CD4-positive, CD25-positive, alpha-beta regulatory T cell (primary cell): Measurements from ENCODE around the gene ACTL6B. TPM values are rescaled to one million over a fixed set of nuclear protein-coding genes. Genes with fewer than 3 reads are reported as not detected.

Source experiments
- ATAC-seq, 2 donors: fragments of 150-1000 bp; cut with Tn5 transposase; one replicate each; pipeline ENCODE4 v1.10.0; 2021; ENCODE audit warnings: low read depth in 2 of 2, moderate number of reproducible peaks in 2 of 2, moderate library complexity in 1 of 2
- DNase-seq, 3 donors: peaks; one replicate each; pipeline versions ENCODE4 v3.0.0 to v3.0.0-alpha.2; 2012 to 2022; ENCODE audit warnings: mixed read lengths in 1 of 3
- H3K27ac ChIP-seq: one replicate; pipeline ENCODE4 v1.7.0; 2013; ENCODE audit warnings: mild to moderate bottlenecking, low read length; ENCODE audit not compliant: insufficient read depth, poor library complexity, severe bottlenecking
- H3K27me3 ChIP-seq: one replicate; pipeline ENCODE4 v1.7.0; 2013; ENCODE audit warnings: low read length; ENCODE audit not compliant: control insufficient read depth, insufficient read depth
- H3K36me3 ChIP-seq: one replicate; pipeline ENCODE4 v1.7.0; 2013; ENCODE audit warnings: mild to moderate bottlenecking, low read length, moderate library complexity; ENCODE audit not compliant: control insufficient read depth, insufficient read depth
- H3K4me1 ChIP-seq: 2 replicates; pipeline ENCODE4 v1.7.0; 2013; ENCODE audit warnings: mild to moderate bottlenecking, low read length; ENCODE audit not compliant: insufficient read depth, control insufficient read depth, poor library complexity, severe bottlenecking
- H3K4me3 ChIP-seq: one replicate; pipeline ENCODE4 v1.7.0; 2013; ENCODE audit warnings: low read depth, mild to moderate bottlenecking, low read length, moderate library complexity
- H3K9me3 ChIP-seq, 2 experiments: 1 replicate in 1 of 2; 2 replicates in 1 of 2; pipeline ENCODE4 v1.7.0; 2013; ENCODE audit warnings: low read length in 2 of 2, mild to moderate bottlenecking in 1 of 2, moderate library complexity in 1 of 2; ENCODE audit not compliant: control insufficient read depth in 2 of 2
- H3K27ac Mint-ChIP-seq, 3 donors: one replicate each; pipeline ENCODE4 v1.8.0; 2020 to 2022; ENCODE audit warnings: mild to moderate bottlenecking in 3 of 3, mixed read lengths in 3 of 3, moderate library complexity in 2 of 3
- H3K27me3 Mint-ChIP-seq: one replicate; pipeline ENCODE4 v1.8.0; 2022; ENCODE audit warnings: mild to moderate bottlenecking, mixed read lengths
- H3K36me3 Mint-ChIP-seq: one replicate; pipeline ENCODE4 v1.8.0; 2020; ENCODE audit warnings: mixed read lengths
- H3K4me1 Mint-ChIP-seq, 4 donors: one replicate each; pipeline ENCODE4 v1.8.0; 2020 to 2022; ENCODE audit warnings: mixed read lengths in 4 of 4, mild to moderate bottlenecking in 1 of 4
- H3K4me3 Mint-ChIP-seq, 4 donors: one replicate each; pipeline ENCODE4 v1.8.0; 2020 to 2022; ENCODE audit warnings: mild to moderate bottlenecking in 4 of 4, mixed read lengths in 4 of 4, moderate library complexity in 3 of 4
- H3K9me3 Mint-ChIP-seq, 7 donors: one replicate each; pipeline ENCODE4 v1.8.0; 2020 to 2022; ENCODE audit warnings: mixed read lengths in 7 of 7, mild to moderate bottlenecking in 3 of 7, moderate library complexity in 2 of 7
- polyA plus RNA-seq, 4 donors: library from polyadenylated mRNA; unstranded; fragments of 300-500 nt; fragmentation: Illumina TruSeq; gene quantifications; one replicate each; pipeline ENCODE4 v1.2.3, GENCODE V29; 2021
- total RNA-seq: library from RNA; stranded (reverse); gene quantifications from one replicate; pipeline ENCODE4 v1.2.3, GENCODE V29; 2022

The ACTL6B gene
- total and polyA plus RNA-seq, 5 donors from 2014 or later, result not detected

GRCh38 chr7:100676501-100677306 is 20.5 kb upstream of the ACTL6B start:
- H3K27me3 Mint-ChIP-seq, result peaks cover 7% of the 10 kb centered on the region
- Histone ChIP-seq H3K9me3 (no peaks in the 10 kb centered on the region), H3K36me3 (peaks cover 27% of the 10 kb centered on the region), H3K27me3 (no peaks in the 10 kb centered on the region), H3K4me3 (no peak overlapping the region), H3K27ac (peak overlapping the region; percentile 94), H3K4me1 (peaks cover 40% of the 10 kb centered on the region)
- H3K4me3 Mint-ChIP-seq, result peak overlapping the region; percentile 78 to 96 (median 84)
- peaks cover 4 to 55% (median 18%) of the 10 kb centered on the region in 4 donors for H3K4me1 Mint-ChIP-seq
- DNase-seq (no peak), ATAC-seq (no peak)
- H3K9me3 Mint-ChIP-seq, result peaks cover 0 to 1% (median 0%) of the 10 kb centered on the region in 7 donors
- no peaks in the 10 kb centered on the region for H3K36me3 Mint-ChIP-seq
- peak overlapping the region; percentile 76 to 88 (median 82) for H3K27ac Mint-ChIP-seq

- DNase-seq (peak; percentile 91 to 97 (median 96)), ATAC-seq (peak; percentile 56 to 59)
- peak overlapping the region; percentile 77 to 92 (median 82) for H3K27ac Mint-ChIP-seq
- H3K4me1 Mint-ChIP-seq, result peaks cover 4 to 45% (median 18%) of the 10 kb centered on the region in 4 donors
- peaks cover 0 to 1% (median 0%) of the 10 kb centered on the region in 7 donors for H3K9me3 Mint-ChIP-seq
- H3K36me3 Mint-ChIP-seq, result no peaks in the 10 kb centered on the region
- Histone ChIP-seq H3K27ac (peak overlapping the region; percentile 94), H3K4me1 (peaks cover 31% of the 10 kb centered on the region), H3K36me3 (peaks cover 27% of the 10 kb centered on the region), H3K27me3 (no peaks in the 10 kb centered on the region), H3K4me3 (no peak overlapping the region), H3K9me3 (no peaks in the 10 kb centered on the region)
- peak overlapping the region; percentile 90 to 96 (median 92) for H3K4me3 Mint-ChIP-seq
- peaks cover 7% of the 10 kb centered on the region for H3K27me3 Mint-ChIP-seq
These were observed 19.5 kb upstream of the ACTL6B start for GRCh38 chr7:100675581-100676350.

- DNase-seq, result no peak
- H3K4me1 ChIP-seq, result peaks cover 24% of the 10 kb centered on the region
- peaks cover 1 to 38% (median 14%) of the 10 kb centered on the region in 4 donors for H3K4me1 Mint-ChIP-seq
- H3K27ac Mint-ChIP-seq, result peak overlapping the region in 2 of 3 donors; percentile 9 to 84
- peak overlapping the region in 3 of 4 donors; percentile 96 to 98 (median 98) for H3K4me3 Mint-ChIP-seq
- H3K9me3 ChIP-seq, result no peaks in the 10 kb centered on the region
- H3K36me3 Mint-ChIP-seq, result no peaks in the 10 kb centered on the region
- H3K27ac ChIP-seq, result peak overlapping the region; percentile 94
- no peaks in the 10 kb centered on the region for H3K27me3 ChIP-seq
- peaks cover 0 to 1% (median 0%) of the 10 kb centered on the region in 7 donors for H3K9me3 Mint-ChIP-seq
- ATAC-seq, result no peak
- peaks cover 27% of the 10 kb centered on the region for H3K36me3 ChIP-seq
- peaks cover 7% of the 10 kb centered on the region for H3K27me3 Mint-ChIP-seq
- H3K4me3 ChIP-seq, result peak overlapping the region; percentile 51
These were observed 18.8 kb upstream of the ACTL6B start for GRCh38 chr7:100675105-100675451.

- Histone ChIP-seq H3K27me3 (no peaks in the 10 kb centered on the region), H3K36me3 (peaks cover 26% of the 10 kb centered on the region), H3K27ac (peak overlapping the region; percentile 94), H3K4me3 (peak overlapping the region; percentile 51), H3K4me1 (peaks cover 19% of the 10 kb centered on the region), H3K9me3 (no peaks in the 10 kb centered on the region)
- DNase-seq (peak in 1 of 3 donors; percentile 51), ATAC-seq (no peak)
- Mint-ChIP-seq H3K4me1 (peaks cover 0 to 33% (median 11%) of the 10 kb centered on the region in 4 donors), H3K4me3 (peak overlapping the region; percentile 96 to 98 (median 97)), H3K36me3 (no peaks in the 10 kb centered on the region), H3K27me3 (peaks cover 7% of the 10 kb centered on the region), H3K9me3 (peaks cover 0 to 1% (median 0%) of the 10 kb centered on the region in 7 donors), H3K27ac (peak overlapping the region; percentile 84 to 98 (median 97))
These were observed 18.3 kb upstream of the ACTL6B start for GRCh38 chr7:100674411-100675104.

- DNase-seq (peak in 1 of 3 donors; percentile 41), ATAC-seq (no peak)
- Histone ChIP-seq H3K27ac (peak overlapping the region; percentile 94), H3K9me3 (no peaks in the 10 kb centered on the region), H3K4me3 (peak overlapping the region; percentile 51), H3K27me3 (no peaks in the 10 kb centered on the region), H3K36me3 (peaks cover 22% of the 10 kb centered on the region), H3K4me1 (peaks cover 17% of the 10 kb centered on the region)
- Mint-ChIP-seq H3K27ac (peak overlapping the region; percentile 84 to 98 (median 97)), H3K9me3 (peaks cover 0 to 1% (median 0%) of the 10 kb centered on the region in 7 donors), H3K36me3 (no peaks in the 10 kb centered on the region), H3K4me1 (peaks cover 0 to 28% (median 10%) of the 10 kb centered on the region in 4 donors), H3K4me3 (peak overlapping the region; percentile 96 to 98 (median 97)), H3K27me3 (peaks cover 7% of the 10 kb centered on the region)
These were observed 17.7 kb upstream of the ACTL6B start for GRCh38 chr7:100673942-100674410.

- peaks cover 0 to 26% (median 9%) of the 10 kb centered on the region in 4 donors for H3K4me1 Mint-ChIP-seq
- H3K27me3 Mint-ChIP-seq, result peaks cover 7% of the 10 kb centered on the region
- Histone ChIP-seq H3K27ac (peak within 1 kb of the TSS; percentile 94), H3K4me1 (peaks cover 17% of the 10 kb centered on the region), H3K4me3 (peak within 1 kb of the TSS; percentile 73), H3K27me3 (no peaks in the 10 kb centered on the region), H3K36me3 (peaks cover 20% of the 10 kb centered on the region), H3K9me3 (no peaks in the 10 kb centered on the region)
- peak within 1 kb of the TSS; percentile 84 to 98 (median 97) for H3K27ac Mint-ChIP-seq
- H3K4me3 Mint-ChIP-seq, result peak within 1 kb of the TSS; percentile 96 to 98 (median 97)
- H3K36me3 Mint-ChIP-seq, result no peaks in the 10 kb centered on the region
- peak; percentile 62 to 63 for ATAC-seq
- DNase-seq, result peak; percentile 95 to 99 (median 96)
- peaks cover 0 to 1% (median 0%) of the 10 kb centered on the region in 7 donors for H3K9me3 Mint-ChIP-seq
These were observed 17.2 kb upstream of the ACTL6B start, which contains the start of gene GNB2 for GRCh38 chr7:100673302-100673941. Gene GNB2 (plus strand): TSS chr7:100673740. CDS start chr7:100676266, 2,526 bp downstream.
